ENCODE measurements around the gene SMYD3.

Gene SMYD3

DNA sequence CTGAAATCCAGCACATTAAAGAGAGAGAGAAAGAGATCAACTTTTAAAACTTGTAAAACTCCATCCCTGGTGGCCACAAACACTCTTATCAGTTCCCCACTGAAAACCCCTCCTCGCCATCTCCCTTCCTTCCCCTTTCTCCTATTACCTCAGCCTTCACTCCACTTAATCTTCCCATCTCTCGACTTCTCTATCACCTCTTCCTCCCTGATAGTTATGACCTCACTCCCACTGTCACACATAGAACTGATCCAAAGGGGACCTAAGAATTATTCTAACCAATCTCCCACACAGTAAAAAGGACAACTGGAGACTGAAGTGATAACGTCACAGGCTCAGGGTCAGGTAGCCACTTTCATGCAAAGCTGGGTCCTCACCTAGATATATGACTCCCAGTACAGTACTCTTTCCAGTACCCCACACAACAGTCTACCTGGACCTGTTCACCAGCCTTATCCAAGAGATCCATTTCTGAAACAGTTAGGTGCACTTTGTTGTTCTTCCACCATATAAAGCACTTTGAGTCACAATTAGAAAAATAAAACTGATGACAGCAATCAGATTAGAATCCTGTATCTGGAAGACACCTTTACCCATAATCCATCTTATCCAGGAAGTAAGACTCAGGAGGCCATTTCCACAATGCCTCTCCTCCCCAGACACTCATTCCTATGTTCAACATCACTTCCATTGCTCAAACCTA, 324.8 kb downstream of the SMYD3 start:
- TF ChIP-seq, protein P1, sequence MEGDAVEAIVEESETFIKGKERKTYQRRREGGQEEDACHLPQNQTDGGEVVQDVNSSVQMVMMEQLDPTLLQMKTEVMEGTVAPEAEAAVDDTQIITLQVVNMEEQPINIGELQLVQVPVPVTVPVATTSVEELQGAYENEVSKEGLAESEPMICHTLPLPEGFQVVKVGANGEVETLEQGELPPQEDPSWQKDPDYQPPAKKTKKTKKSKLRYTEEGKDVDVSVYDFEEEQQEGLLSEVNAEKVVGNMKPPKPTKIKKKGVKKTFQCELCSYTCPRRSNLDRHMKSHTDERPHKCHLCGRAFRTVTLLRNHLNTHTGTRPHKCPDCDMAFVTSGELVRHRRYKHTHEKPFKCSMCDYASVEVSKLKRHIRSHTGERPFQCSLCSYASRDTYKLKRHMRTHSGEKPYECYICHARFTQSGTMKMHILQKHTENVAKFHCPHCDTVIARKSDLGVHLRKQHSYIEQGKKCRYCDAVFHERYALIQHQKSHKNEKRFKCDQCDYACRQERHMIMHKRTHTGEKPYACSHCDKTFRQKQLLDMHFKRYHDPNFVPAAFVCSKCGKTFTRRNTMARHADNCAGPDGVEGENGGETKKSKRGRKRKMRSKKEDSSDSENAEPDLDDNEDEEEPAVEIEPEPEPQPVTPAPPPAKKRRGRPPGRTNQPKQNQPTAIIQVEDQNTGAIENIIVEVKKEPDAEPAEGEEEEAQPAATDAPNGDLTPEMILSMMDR (conservative IDR thresholded peaks at IDR 0.05; ENCODE audit: low read depth, low read length), result no peak
- H3K4me3 ChIP-seq (ENCODE audit: low read depth, low read length), result no peak overlapping the region
- no peak for DNase-seq (ENCODE audit: low read depth)

DNA sequence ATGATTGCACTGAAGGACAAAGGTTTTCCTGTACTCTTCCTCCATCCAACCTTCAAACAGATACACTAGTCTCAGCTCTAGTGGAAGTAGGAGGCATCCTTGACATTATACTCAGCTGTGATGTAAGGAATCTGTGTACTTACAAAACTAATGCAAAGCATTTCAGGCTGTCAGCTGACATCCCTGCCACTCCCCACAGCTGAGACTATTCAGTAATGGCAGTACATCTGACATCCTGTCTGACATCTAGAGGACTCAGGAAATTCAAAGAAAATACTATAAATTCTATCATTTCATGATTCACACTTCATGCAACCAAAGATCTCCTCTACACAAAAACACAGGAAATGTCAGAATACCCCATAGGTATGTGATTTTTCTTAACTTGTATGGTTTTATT, 325.8 kb downstream of the SMYD3 start:
- H3K4me3 ChIP-seq (ENCODE audit: low read depth, low read length), result no peak overlapping the region
- DNase-seq (ENCODE audit: low read depth), result peak; percentile 19
- TF ChIP-seq, protein P1 (conservative IDR thresholded peaks at IDR 0.05; ENCODE audit: low read depth, low read length), result no peak

DNA sequence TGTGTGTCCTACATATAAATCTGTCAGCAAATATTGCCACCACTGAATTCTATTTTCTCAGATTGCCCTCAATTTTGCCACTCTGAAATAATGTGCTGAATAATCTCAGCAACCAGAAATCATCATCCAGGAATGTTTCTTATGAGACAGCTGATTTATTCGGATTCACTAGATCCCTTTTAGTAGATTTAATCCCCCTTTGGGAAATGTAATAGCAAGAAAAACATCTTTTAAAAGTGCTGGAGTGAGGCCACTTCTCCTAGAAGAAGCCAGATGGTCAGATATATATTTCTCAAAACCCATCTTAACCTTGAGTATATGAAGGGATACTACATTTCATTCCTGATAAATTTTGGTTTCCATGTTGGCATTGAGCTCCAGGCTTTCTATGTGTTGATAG, 327.7 kb downstream of the SMYD3 start:
- no peak for DNase-seq (ENCODE audit: low read depth)
- TF ChIP-seq, protein P1 (conservative IDR thresholded peaks at IDR 0.05; ENCODE audit: low read depth, low read length), result no peak
- no peak overlapping the region for H3K4me3 ChIP-seq (ENCODE audit: low read depth, low read length)

DNA sequence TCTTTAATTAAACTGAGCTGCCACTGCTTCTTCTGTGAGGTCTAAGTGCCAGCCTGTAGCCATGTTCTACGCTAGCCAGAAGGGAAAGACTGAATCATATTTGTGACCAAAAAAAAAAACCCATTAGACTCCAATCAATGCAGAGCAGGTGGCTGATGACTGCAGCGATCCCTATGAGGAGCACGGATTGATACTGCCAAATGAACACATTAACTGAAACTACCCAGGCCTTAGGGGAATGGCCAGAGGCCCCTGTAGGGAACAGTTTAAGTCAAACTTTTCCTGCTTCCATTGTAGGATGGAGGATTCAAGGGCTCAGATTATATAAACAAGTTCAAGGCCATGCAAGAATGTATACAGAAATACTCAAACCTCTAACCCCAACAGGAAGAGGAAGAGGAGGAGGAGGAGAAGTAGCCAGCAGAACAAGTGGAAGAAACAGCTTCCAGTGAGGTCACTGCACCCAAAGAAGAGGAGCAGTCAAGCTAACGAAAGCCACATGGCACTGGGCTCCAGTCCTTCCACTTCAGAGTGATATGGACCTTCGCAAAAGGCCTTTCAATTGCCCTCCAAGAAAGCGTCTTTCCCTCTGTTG, 328.3 kb downstream of the SMYD3 start:
- H3K4me3 ChIP-seq (ENCODE audit: low read depth, low read length), result no peak overlapping the region
- no peak for DNase-seq (ENCODE audit: low read depth)
- TF ChIP-seq, protein P1 (conservative IDR thresholded peaks at IDR 0.05; ENCODE audit: low read depth, low read length), result no peak

DNA sequence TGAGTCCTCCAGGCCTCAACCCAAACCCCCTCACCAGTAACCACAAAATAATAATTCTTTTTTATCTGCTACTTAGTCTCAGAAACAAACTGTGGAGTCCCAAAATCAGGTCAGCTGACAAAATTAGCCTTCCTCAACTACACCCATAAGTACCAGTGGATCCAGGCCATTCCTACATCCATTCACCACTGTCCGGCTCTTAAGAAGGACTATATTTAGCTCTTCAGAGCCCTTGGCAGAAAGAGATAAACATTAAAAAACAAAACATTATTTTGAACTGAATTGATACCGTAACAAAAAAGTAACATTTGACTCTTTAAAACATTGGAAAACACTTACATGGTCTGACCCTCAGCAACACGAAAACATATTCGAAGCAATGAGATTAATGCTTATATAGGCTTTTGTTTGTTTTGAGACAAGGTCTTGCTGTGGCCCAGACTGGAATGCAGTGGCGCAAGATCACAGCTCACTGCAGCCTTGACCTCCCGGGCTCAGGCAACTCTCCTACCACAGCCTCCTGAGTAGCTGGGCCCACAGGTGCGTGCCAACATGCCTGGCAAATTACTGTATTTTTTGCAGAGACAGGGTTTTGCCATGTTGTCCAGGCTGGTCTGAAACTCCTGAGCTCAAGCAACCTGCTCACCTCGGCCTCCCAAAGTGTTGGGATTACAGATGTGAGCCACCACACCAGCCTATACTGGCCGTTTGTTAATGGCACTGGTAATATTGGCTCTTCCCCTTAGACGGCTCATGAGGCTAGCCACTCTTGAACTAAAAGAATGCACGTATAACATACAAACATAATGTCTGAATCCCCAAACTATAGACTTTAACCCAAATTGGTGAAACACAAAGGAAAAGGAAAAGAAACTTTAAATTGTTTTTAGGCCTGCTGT, 330.7 kb downstream of the SMYD3 start:
- no peak overlapping the region for H3K4me3 ChIP-seq (ENCODE audit: low read depth, low read length)
- DNase-seq (ENCODE audit: low read depth), result peak; percentile 73
- TF ChIP-seq, protein P1 (conservative IDR thresholded peaks at IDR 0.05; ENCODE audit: low read depth, low read length), result no peak

DNA sequence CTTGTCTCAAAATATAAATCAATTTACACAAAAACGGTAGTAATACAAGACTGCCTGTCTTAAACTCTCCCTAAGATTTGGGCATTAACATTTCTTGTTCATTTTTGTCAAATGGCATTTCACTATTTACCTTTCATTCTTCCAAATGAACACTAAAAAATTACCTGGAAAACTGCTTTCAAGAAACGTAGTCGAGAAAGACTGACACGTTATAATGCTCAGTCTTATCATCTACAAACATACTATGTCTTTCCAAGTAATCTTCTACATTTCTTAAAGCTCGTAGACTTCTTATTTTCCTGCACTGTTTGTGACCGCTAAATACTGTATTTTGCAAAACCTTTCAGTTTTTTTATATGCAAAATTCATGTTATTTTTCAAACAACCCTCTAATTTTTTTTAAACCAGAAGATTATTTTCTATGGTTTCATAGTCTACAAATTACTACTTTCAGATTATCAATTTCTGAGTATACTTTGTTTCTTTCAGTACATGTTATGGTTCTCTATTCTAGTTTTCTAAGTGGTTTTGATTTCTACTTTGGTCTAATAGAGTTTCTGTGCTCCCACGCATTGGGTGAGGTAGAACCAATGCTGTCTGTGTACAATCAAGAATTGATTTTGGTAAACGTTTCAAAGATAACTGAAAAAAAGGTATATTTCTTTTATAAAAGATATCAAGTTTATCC, 336.4 kb downstream of the SMYD3 start:
- no peak overlapping the region for H3K4me3 ChIP-seq (ENCODE audit: low read depth, low read length)
- TF ChIP-seq, protein P1 (conservative IDR thresholded peaks at IDR 0.05; ENCODE audit: low read depth, low read length), result no peak
- no peak for DNase-seq (ENCODE audit: low read depth)
